GM21381 (cell line): ENCODE results near the gene MYH11.
"Not testable (repeated sequence)": the region's sequence is repeated elsewhere in the genome, so short reads cannot be mapped to it uniquely, and the experiment has no call there.

ENCODE experiments used
- ATAC-seq: cut with Tn5 transposase; IDR thresholded peaks from one replicate; pipeline ENCODE4 v1.9.1; 2021; ENCODE audit warnings: mild to moderate bottlenecking, moderate library complexity; ENCODE audit not compliant: unreplicated experiment

MYH11 gene

GRCh38 chr16:15811481-15812400, 45.1 kb downstream of the MYH11 start:
- no peak for ATAC-seq

DNA sequence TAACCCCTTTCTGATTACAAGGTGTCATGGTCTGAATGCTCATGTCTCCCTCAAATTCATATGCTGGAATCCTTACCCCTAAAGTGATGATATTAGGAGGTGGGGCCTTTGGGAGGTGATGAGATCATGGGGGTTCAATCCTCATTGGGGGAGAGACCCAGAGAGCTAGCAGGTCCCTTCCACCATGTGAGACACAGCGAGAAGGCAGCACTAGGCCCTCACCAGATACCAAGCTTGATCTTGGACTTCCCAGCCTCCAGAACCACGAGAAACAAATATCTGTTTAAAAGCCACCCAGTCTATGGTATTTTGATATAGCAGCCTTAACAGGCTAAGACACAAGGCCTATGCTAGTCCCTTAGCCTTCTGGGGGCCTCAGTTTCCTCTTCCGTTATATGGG, 45.9 kb downstream of the MYH11 start:
- no peak for ATAC-seq

GRCh38 chr16:15810411-15810810, 46.4 kb downstream of the MYH11 start:
- no peak for ATAC-seq

GRCh38 chr16:15809297-15809696, 47.5 kb downstream of the MYH11 start:
- ATAC-seq: not testable (repeated sequence)

DNA sequence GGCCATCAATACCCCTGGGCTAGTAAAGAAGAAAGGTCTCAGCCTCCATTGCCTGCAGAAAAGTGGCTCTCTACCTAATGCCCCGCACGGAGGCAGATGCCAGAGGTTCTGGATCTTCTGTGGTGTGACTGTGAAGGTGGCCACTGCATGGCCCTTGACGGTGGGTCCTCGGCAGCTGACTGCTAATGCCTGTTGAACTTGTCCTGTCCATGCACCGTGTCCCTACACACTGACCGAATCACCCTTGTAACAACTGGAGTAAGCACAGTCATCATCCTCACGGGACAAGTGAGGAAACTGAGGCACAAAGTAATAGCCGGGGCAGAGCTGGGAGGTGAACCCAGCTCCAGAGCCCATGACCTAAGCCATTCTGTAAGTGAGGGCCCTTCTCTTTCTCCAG, 48.8 kb downstream of the MYH11 start:
- no peak for ATAC-seq

DNA sequence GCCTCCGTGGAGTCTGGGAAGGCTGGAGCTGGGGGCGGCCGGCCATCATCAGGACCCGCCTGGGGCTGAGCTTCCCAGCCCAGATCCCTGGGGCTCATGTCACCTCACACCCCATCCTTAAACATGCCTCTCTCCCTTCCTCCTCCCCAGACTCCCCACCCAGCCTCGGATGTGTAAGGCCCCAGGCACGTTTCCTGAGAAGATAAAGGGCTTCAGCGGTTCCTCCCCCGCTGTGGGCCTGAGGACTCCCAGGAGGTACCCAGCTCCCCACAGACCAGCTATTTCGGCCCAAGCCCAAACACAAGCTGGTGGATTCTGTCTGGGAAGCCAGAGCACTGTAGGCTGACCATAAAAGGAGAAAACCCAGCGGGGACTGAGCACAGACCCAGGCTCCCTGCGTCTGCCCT, 49.2 kb downstream of the MYH11 start:
- ATAC-seq: no peak

GRCh38 chr16:15803618-15804017, 53.2 kb downstream of the MYH11 start:
- no peak for ATAC-seq

GRCh38 chr16:15799851-15800495, 56.9 kb downstream of the MYH11 start:
- no peak for ATAC-seq

DNA sequence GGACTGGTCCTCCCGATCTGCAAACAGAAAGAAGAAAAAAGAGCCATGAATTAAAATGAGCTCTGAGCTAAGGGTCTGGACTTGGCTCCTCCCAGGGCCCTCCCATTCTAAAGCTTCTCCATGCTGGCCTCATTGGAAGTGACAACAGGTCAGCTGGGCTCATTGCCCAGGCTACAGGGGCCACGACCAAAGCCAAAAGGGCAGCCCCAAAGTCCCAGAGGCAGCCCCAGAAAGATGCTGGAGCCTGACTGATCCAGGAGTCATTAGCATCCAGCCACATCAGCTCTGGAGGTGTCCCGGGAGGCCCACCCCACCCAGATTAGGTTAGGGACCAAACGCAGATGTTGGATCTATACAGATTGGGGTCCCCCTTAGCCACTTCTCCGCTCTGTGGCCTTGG, 58.2 kb downstream of the MYH11 start:
- ATAC-seq: no peak

DNA sequence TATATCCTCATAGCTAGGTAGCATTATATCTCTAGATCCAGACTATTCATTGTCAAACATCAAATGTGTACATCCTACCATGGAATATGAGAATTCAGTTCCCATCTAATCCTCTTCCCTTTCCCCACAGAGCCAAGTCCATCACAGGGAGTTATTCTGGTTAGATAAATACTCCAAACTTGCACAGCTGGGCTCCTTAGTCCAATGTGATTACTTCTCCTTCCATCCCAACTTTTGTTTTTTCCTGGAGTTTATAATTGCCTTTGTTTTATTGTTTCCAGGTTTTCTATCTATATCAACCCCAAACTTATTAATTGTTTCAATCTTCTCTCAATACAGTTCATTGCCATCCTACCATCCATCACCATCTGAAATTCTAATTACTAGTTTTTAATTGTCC, 59.9 kb downstream of the MYH11 start:
- no peak for ATAC-seq

- ATAC-seq: no peak
Measured at GRCh38 chr16:15795615-15796014, 61.2 kb downstream of the MYH11 start.

GRCh38 chr16:15792563-15792971, 64.3 kb downstream of the MYH11 start:
- ATAC-seq: no peak

- ATAC-seq: no peak
Measured at GRCh38 chr16:15790458-15790857, 66.4 kb downstream of the MYH11 start.

DNA sequence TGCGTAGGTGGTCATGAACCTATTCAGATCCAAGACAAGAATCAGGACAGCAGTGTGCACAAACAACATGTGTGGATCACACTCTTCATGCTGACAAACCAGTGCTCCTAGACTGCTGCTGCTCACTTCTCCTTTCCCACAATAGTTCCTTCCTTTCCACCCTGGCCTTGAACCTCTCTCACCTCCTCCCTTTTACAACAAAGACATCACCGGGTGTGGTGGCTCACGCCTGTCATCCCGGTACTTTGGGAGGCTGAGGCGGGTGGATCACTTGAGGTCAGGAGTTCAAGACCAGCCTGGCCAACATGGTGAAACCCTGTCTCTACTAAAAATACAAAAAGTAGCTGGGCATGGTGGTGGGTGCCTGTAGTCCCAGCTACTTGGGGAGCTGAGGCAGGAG, 67.0 kb downstream of the MYH11 start:
- ATAC-seq: not testable (repeated sequence)

DNA sequence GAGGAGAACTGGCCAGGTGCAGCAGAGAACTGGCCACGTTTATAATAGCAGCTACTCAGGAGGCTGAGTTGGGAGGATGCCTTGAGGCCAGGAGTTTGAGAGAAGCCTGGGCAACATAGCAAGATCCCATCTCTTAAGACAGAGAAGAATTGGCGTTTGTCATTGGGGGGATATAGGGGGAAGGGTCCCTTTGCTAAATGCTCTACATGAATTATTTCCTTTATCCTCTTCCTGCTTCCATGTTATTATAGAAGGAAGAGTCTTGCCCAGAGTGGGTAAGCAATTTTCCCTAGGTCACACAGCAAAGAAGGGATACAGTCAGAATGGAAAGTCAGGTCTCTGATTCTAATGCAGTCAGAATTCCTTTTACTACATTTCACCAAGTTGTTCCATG, 68.0 kb downstream of the MYH11 start:
- no peak for ATAC-seq

DNA sequence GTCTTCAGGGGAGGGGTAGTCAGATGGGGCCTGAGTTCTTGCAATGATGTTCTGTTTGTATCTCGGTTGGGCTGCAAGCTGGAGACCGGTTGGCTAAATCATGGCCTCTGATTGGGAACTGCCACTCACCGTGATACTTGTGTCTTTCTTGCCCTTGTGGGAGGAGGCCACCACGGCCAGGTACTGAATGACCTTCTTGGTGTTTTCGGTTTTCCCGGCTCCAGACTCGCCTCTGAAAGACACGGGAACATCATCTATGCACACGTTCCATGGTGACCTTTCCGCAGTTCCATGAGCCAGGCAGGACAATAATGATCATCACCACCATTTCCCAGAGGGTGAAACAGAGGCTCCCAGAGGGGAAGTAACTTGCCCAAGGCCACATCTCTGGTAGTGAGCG, 70.3 kb downstream of the MYH11 start:
- ATAC-seq: no peak

GRCh38 chr16:15785386-15786059, 71.3 kb downstream of the MYH11 start:
- no peak for ATAC-seq

GRCh38 chr16:15783985-15784384, 72.8 kb downstream of the MYH11 start:
- no peak for ATAC-seq

DNA sequence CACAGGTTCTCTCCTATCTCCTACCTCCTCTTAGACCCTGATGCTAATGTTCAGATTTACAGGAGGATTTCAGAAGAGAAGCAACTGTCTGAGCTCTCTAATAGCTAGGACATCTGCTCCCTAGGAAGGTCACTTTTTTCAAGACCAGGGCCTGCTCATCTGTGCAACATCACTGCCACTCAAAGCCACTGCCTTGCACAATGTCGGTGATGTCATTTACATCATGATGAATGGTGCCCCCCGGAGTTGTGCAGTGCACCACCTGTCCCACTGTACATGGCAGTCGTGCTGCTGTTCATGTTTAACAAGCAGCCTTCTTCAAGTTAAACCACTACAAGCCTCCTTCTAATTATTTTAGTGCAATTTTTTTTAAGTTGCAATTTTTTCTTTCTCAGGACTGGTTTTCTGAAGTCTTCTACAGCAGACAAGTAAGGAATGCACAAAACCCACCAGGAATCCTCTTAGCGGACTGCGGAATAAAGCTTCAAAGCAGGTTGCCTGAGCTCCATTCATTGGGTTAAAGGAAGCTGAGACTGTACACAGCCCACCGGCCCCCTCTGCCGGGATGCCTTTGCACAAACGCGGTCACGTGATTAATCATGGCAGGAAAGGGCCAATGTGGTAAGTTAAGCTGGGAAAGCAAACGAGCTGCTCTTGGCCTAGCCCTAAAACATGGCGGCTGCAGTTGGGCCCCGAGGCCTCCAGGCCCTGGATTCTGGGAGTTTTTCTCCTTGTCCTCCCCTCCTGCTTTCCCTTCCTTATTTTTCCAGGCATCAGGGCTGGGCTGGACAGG, 74.1 kb downstream of the MYH11 start:
- ATAC-seq: no peak

GRCh38 chr16:15781650-15782049, 75.2 kb downstream of the MYH11 start:
- ATAC-seq: no peak

- no peak for ATAC-seq
Measured at GRCh38 chr16:15780805-15781204, 76.0 kb downstream of the MYH11 start.
